SK-N-SH (cell line): ENCODE measurements around the gene ZNF296.

Experiments
- EP300 ChIP-seq, 2 experiments: IDR thresholded peaks; 2 replicates each; pipeline versions ENCODE4 v1.4.0 to v1.6.1; 2012; ENCODE audit warnings: borderline replicate concordance in 1 of 2, low read depth in 1 of 2, low read length in 1 of 2
- EZH2phosphoT487 ChIP-seq: fragments of 200-600 bp; sonication (generic); IDR thresholded peaks from 2 replicates; pipeline ENCODE4 v1.6.1; 2017; ENCODE audit warnings: low read depth, mixed run types, mild to moderate bottlenecking, antibody characterized with exemption, moderate library complexity, borderline replicate concordance
- GABPA ChIP-seq: IDR thresholded peaks from 2 replicates; pipeline ENCODE4 v1.4.0; 2012; ENCODE audit warnings: low read depth, mild to moderate bottlenecking
- POLR2AphosphoS5 ChIP-seq: IDR thresholded peaks from 2 replicates; pipeline ENCODE4 v1.6.1; 2012; ENCODE audit warnings: low read depth, low read length
- RAD21 ChIP-seq: IDR thresholded peaks from 2 replicates; pipeline ENCODE4 v1.6.1; 2012; ENCODE audit warnings: mild to moderate bottlenecking, low read length
- RFX5 ChIP-seq: IDR thresholded peaks from 2 replicates; pipeline ENCODE4 v1.6.1; 2012; ENCODE audit warnings: mild to moderate bottlenecking, improper control_type of control experiment, low read length
- RXRA ChIP-seq: IDR thresholded peaks from 2 replicates; pipeline ENCODE4 v1.4.0; 2012; ENCODE audit warnings: low read depth, mild to moderate bottlenecking, borderline replicate concordance
- SIN3A ChIP-seq: IDR thresholded peaks from 2 replicates; pipeline ENCODE4 v1.6.1; 2012; ENCODE audit warnings: low read depth, mild to moderate bottlenecking, low read length, moderate library complexity, borderline replicate concordance
- YY1 ChIP-seq: IDR thresholded peaks from 2 replicates; pipeline ENCODE4 v1.4.0; 2012; ENCODE audit warnings: low read depth, mild to moderate bottlenecking
- TF ChIP-seq, protein P1 (sequence below): fragments of 200-600 bp; sonication (generic); IDR thresholded peaks from 2 replicates; pipeline ENCODE4 v1.6.1; 2017; ENCODE audit warnings: antibody characterized with exemption, mild to moderate bottlenecking, moderate library complexity
- TF ChIP-seq, protein P2 (sequence below): fragments of 150-350 bp; IDR thresholded peaks from 2 replicates; pipeline ENCODE4 v1.6.1; 2017; ENCODE audit warnings: antibody characterized with exemption, low read length, low read depth, borderline replicate concordance
- TF ChIP-seq, protein P3 (sequence below): IDR thresholded peaks from 2 replicates; pipeline ENCODE4 v1.6.1; 2012; ENCODE audit warnings: mild to moderate bottlenecking, low read depth, low read length, moderate library complexity

DNA sequence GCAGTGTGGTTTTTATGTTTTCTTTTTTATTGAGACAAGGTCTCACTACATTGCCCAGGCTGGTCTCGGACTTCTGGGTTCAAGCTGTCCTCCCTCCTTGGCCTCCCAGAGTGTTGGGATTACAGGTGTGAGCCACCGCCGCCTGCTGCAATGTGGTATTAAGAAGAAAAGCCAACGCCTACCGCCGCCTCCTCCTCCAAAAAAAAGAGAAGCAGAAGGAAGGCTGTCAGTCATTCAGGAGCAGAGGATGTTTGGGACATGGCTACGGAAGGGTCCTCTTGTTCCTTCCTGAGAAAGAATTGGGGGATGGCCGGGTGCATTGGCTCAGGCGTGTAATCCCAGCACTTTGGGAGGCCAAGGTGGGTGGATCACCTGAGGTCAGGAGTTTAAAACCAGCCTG is 17.9 kb upstream of the ZNF296 start:
- no peak for TF ChIP-seq POLR2AphosphoS5
- TF ChIP-seq, protein P1, sequence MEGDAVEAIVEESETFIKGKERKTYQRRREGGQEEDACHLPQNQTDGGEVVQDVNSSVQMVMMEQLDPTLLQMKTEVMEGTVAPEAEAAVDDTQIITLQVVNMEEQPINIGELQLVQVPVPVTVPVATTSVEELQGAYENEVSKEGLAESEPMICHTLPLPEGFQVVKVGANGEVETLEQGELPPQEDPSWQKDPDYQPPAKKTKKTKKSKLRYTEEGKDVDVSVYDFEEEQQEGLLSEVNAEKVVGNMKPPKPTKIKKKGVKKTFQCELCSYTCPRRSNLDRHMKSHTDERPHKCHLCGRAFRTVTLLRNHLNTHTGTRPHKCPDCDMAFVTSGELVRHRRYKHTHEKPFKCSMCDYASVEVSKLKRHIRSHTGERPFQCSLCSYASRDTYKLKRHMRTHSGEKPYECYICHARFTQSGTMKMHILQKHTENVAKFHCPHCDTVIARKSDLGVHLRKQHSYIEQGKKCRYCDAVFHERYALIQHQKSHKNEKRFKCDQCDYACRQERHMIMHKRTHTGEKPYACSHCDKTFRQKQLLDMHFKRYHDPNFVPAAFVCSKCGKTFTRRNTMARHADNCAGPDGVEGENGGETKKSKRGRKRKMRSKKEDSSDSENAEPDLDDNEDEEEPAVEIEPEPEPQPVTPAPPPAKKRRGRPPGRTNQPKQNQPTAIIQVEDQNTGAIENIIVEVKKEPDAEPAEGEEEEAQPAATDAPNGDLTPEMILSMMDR, result no peak
- TF ChIP-seq, protein P2, sequence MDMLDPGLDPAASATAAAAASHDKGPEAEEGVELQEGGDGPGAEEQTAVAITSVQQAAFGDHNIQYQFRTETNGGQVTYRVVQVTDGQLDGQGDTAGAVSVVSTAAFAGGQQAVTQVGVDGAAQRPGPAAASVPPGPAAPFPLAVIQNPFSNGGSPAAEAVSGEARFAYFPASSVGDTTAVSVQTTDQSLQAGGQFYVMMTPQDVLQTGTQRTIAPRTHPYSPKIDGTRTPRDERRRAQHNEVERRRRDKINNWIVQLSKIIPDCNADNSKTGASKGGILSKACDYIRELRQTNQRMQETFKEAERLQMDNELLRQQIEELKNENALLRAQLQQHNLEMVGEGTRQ, result no peak
- TF ChIP-seq RFX5, result no peak
- no peak for TF ChIP-seq YY1
- no peak for TF ChIP-seq GABPA
- no peak for TF ChIP-seq RAD21
- no peak for TF ChIP-seq EP300 (IDR thresholded peaks at IDR 0.05; ENCODE audit: borderline replicate concordance in 1 of 2, low read depth in 1 of 2, low read length in 1 of 2)
- TF ChIP-seq, protein P3, sequence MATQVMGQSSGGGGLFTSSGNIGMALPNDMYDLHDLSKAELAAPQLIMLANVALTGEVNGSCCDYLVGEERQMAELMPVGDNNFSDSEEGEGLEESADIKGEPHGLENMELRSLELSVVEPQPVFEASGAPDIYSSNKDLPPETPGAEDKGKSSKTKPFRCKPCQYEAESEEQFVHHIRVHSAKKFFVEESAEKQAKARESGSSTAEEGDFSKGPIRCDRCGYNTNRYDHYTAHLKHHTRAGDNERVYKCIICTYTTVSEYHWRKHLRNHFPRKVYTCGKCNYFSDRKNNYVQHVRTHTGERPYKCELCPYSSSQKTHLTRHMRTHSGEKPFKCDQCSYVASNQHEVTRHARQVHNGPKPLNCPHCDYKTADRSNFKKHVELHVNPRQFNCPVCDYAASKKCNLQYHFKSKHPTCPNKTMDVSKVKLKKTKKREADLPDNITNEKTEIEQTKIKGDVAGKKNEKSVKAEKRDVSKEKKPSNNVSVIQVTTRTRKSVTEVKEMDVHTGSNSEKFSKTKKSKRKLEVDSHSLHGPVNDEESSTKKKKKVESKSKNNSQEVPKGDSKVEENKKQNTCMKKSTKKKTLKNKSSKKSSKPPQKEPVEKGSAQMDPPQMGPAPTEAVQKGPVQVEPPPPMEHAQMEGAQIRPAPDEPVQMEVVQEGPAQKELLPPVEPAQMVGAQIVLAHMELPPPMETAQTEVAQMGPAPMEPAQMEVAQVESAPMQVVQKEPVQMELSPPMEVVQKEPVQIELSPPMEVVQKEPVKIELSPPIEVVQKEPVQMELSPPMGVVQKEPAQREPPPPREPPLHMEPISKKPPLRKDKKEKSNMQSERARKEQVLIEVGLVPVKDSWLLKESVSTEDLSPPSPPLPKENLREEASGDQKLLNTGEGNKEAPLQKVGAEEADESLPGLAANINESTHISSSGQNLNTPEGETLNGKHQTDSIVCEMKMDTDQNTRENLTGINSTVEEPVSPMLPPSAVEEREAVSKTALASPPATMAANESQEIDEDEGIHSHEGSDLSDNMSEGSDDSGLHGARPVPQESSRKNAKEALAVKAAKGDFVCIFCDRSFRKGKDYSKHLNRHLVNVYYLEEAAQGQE, result no peak
- TF ChIP-seq EZH2phosphoT487, result no peak
- no peak for TF ChIP-seq SIN3A
- no peak for TF ChIP-seq RXRA
